ENCODE data around the gene PEX5L.

- TF ChIP-seq CTCF (IDR thresholded peaks at IDR 0.05; ENCODE audit: low read depth, low read length) (no peak), EZH2phosphoT487 (IDR thresholded peaks at IDR 0.05; ENCODE audit: low read depth) (no peak)
Measured at GRCh38 chr3:179882292-179882691, 154.4 kb downstream of the PEX5L start.

Measured in OCI-LY3 (cell line).